ENCODE data around the gene MRGPRD. TPM values are rescaled to one million over a fixed set of nuclear protein-coding genes. Genes with fewer than 3 reads are reported as not detected.

The MRGPRD gene
- total RNA-seq, 1 experiment from 2014 or later, result not detected

GRCh38 chr11:68978931-68979594 lies 1.7 kb downstream of the MRGPRD start:
- no peaks in the 10 kb centered on the region; the same call in 1 of the 2 replicates for H3K9me3 ChIP-seq (ENCODE audit: insufficient read depth, low read depth)
- H3F3A ChIP-seq (ENCODE audit: insufficient read depth, low read depth), result no peaks in the 10 kb centered on the region
- H4K20me1 ChIP-seq (ENCODE audit: insufficient read depth), result 0 out of 2 replicates have a peak, but pooled peaks cover 4% of the 10 kb centered on the region
- no peak for DNase-seq
- TF ChIP-seq CTCF (conservative IDR thresholded peaks at IDR 0.05) (no peak), EZH2 (IDR thresholded peaks at IDR 0.05; ENCODE audit: low read depth) (no peak)
- no TSS peak for BruUV-seq (replicated peaks)
- ChIA-PET POLR2A (ENCODE audit: unreplicated experiment) (interaction anchor here (0.6 kb wide), 1 partner anchor 16 kb away, joined by 3 read pairs; no protein-coding TSS in a partner anchor), CTCF (no interaction called here)
- peaks cover 6% of the 10 kb centered on the region for H3K27me3 ChIP-seq (ENCODE audit: insufficient read depth, low read depth)
- H3K4me2 ChIP-seq, result no peak overlapping the region
- H3K9me2 ChIP-seq (ENCODE audit: insufficient read depth), result no peaks in the 10 kb centered on the region
- no peaks in the 10 kb centered on the region for H3K4me1 ChIP-seq (replicated peaks; ENCODE audit: insufficient read depth)
- H3K4me3 ChIP-seq, result no peak overlapping the region
- no peaks in the 10 kb centered on the region for H3K79me2 ChIP-seq (ENCODE audit: low read depth)
- intact Hi-C loops (cut with micrococcal nuclease; ENCODE audit: unreplicated experiment), result no loop called here
- H2AFZ ChIP-seq, result no peak overlapping the region
- H3K36me3 ChIP-seq (ENCODE audit: low read depth), result no peaks in the 10 kb centered on the region
- H3K27ac ChIP-seq, result no peak overlapping the region

- no peaks in the 10 kb centered on the region for H3K9me2 ChIP-seq (ENCODE audit: insufficient read depth)
- H4K20me1 ChIP-seq (ENCODE audit: insufficient read depth), result 0 out of 2 replicates have a peak, but pooled peaks cover 4% of the 10 kb centered on the region
- TF ChIP-seq EZH2 (IDR thresholded peaks at IDR 0.05; ENCODE audit: low read depth) (no peak), CTCF (conservative IDR thresholded peaks at IDR 0.05) (no peak)
- BruUV-seq (replicated peaks), result no TSS peak
- H3K27me3 ChIP-seq (ENCODE audit: insufficient read depth, low read depth), result peaks cover 5% of the 10 kb centered on the region; the same call in 1 of the 2 replicates
- ChIA-PET POLR2A (ENCODE audit: unreplicated experiment) (no interaction called here), CTCF (no interaction called here)
- H3K79me2 ChIP-seq (ENCODE audit: low read depth), result no peaks in the 10 kb centered on the region
- H2AFZ ChIP-seq, result no peak overlapping the region
- H3K36me3 ChIP-seq (ENCODE audit: low read depth), result no peaks in the 10 kb centered on the region
- no peaks in the 10 kb centered on the region; the same call in 1 of the 2 replicates for H3K9me3 ChIP-seq (ENCODE audit: insufficient read depth, low read depth)
- no peak overlapping the region for H3K27ac ChIP-seq
- no peaks in the 10 kb centered on the region for H3K4me1 ChIP-seq (replicated peaks; ENCODE audit: insufficient read depth)
- H3K4me3 ChIP-seq, result no peak overlapping the region
- no peak for DNase-seq
- no peak overlapping the region for H3K4me2 ChIP-seq
- intact Hi-C loops (cut with micrococcal nuclease; ENCODE audit: unreplicated experiment), result no loop called here
- H3F3A ChIP-seq (ENCODE audit: insufficient read depth, low read depth), result no peaks in the 10 kb centered on the region
Measured at GRCh38 chr11:68978626-68978930, 2.2 kb downstream of the MRGPRD start.

GRCh38 chr11:68977781-68978625 lies 2.8 kb downstream of the MRGPRD start:
- ChIA-PET POLR2A (ENCODE audit: unreplicated experiment) (no interaction called here), CTCF (interaction anchor here (0.9 kb wide), 1 partner anchor 109 kb away, joined by 3 read pairs; no protein-coding TSS in a partner anchor)
- H2AFZ ChIP-seq, result no peak overlapping the region
- no peak for TF ChIP-seq EZH2 (IDR thresholded peaks at IDR 0.05; ENCODE audit: low read depth)
- no peak for TF ChIP-seq CTCF (conservative IDR thresholded peaks at IDR 0.05)
- H3K36me3 ChIP-seq (ENCODE audit: low read depth), result no peaks in the 10 kb centered on the region
- no peaks in the 10 kb centered on the region for H3K79me2 ChIP-seq (ENCODE audit: low read depth)
- H3K4me3 ChIP-seq, result no peak overlapping the region
- H3K4me1 ChIP-seq (replicated peaks; ENCODE audit: insufficient read depth), result no peaks in the 10 kb centered on the region
- H4K20me1 ChIP-seq (ENCODE audit: insufficient read depth), result 0 out of 2 replicates have a peak, but pooled peaks cover 4% of the 10 kb centered on the region
- no peaks in the 10 kb centered on the region for H3K9me2 ChIP-seq (ENCODE audit: insufficient read depth)
- H3F3A ChIP-seq (ENCODE audit: insufficient read depth, low read depth), result no peaks in the 10 kb centered on the region
- no peak overlapping the region for H3K4me2 ChIP-seq
- BruUV-seq (replicated peaks), result no TSS peak
- intact Hi-C loops (cut with micrococcal nuclease; ENCODE audit: unreplicated experiment), result no loop called here
- DNase-seq, result no peak
- no peak overlapping the region for H3K27ac ChIP-seq
- no peaks in the 10 kb centered on the region; the same call in 1 of the 2 replicates for H3K9me3 ChIP-seq (ENCODE audit: insufficient read depth, low read depth)
- H3K27me3 ChIP-seq (ENCODE audit: insufficient read depth, low read depth), result peaks cover 4% of the 10 kb centered on the region; the same call in 1 of the 2 replicates

Data from PC-9 (cell line).